ENCODE measurements around the gene EPHA2. TPM values are rescaled to one million over a fixed set of nuclear protein-coding genes. Genes with fewer than 3 reads are reported as not detected.
A peak's percentile ranks its signal among the peaks of the same experiment; 100 is the strongest.

The EPHA2 gene
- total and polyA plus RNA-seq, 12 donors = 0.83 to 49.5 (median 14.8) TPM

DNA sequence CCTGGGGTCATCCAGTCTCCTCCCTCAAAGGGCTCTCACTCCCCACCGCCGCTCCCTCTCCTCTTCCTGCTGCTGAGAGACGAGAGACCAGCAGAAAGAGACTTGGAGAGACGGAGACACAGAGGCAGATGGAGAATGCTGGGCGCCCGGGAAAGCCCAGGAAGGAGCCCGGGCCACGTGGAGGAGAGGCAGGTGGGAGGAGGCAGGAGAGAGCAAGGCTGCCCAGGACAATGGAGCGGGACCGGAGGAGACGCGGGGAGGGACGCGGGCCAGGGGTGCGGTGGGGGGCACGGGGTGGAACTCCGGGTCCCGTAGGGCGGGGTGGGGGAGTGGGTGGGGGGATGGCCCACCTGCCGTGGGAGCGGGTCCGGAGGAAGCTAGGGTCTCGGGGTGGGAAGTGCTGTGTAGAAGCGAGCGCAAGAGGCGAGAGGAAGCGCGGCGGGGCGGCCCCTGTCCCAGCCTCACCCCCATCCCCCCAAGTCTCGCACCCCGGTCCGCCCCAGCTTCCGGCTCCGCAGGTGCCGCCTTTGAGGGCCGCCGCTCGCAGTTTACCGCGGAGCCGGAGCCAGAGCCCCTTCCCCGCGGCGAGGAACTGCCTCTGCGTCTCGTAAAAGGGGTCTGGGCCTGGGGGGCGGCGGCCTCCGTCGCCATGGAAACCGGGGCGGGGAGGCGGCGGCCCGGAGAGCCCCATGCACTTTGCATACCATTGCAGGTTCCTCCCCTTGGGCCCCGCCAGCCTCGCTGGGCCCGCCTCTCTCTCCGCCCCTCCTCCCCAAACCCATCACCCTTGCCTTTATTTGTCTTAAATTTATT is 11.7 kb upstream of the EPHA2 start:
- no peak for TF ChIP-seq POLR2A (IDR thresholded peaks at IDR 0.05)
- TF ChIP-seq, protein P1, sequence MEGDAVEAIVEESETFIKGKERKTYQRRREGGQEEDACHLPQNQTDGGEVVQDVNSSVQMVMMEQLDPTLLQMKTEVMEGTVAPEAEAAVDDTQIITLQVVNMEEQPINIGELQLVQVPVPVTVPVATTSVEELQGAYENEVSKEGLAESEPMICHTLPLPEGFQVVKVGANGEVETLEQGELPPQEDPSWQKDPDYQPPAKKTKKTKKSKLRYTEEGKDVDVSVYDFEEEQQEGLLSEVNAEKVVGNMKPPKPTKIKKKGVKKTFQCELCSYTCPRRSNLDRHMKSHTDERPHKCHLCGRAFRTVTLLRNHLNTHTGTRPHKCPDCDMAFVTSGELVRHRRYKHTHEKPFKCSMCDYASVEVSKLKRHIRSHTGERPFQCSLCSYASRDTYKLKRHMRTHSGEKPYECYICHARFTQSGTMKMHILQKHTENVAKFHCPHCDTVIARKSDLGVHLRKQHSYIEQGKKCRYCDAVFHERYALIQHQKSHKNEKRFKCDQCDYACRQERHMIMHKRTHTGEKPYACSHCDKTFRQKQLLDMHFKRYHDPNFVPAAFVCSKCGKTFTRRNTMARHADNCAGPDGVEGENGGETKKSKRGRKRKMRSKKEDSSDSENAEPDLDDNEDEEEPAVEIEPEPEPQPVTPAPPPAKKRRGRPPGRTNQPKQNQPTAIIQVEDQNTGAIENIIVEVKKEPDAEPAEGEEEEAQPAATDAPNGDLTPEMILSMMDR (IDR thresholded peaks at IDR 0.05) = no peak
- 6 to 22% (median 9%) methylated on average over 11 to 60 of the region's 60 CpGs for WGBS, 4 donors
- intact Hi-C loops (cut with DNase I) = no loop called here

DNA sequence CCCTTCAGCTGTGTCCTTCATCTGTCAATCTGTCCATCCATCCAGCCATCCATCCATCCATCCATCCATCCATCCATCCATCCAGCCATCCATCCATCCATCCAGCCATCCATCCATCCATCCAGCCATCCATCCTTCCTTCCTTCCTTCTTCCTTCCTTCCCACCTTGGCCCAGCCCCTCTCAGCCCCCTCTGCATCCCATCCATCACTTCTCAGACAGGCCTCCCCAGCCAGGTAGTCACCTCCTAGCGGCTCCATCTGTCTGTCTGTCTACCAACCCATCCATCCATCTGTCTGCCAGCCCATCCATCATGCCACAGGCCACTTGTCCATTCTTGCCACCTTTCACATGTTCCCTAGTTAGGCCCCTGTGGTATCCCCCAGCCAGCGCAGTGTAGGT is 10.2 kb upstream of the EPHA2 start:
- DNase-seq = no peak
- Histone ChIP-seq H3K9me3 (replicated peaks in 1 of 3) (no peaks in the 10 kb centered on the region), H3K4me1 (replicated peaks in 1 of 2) (peaks cover 7 to 9% of the 10 kb centered on the region in 2 donors), H3K27ac (no peak overlapping the region), H3K4me3 (no peak overlapping the region), H3K36me3 (replicated peaks in 1 of 2) (no peaks in the 10 kb centered on the region), H3K27me3 (no peaks in the 10 kb centered on the region)
- 38 to 93% (median 48%) methylated on average over 2 of the region's 2 CpGs for WGBS, 4 donors
- intact Hi-C loops (cut with DNase I) = no loop called here
- no peak for TF ChIP-seq POLR2A (IDR thresholded peaks at IDR 0.05)
- TF ChIP-seq, protein P1 (IDR thresholded peaks at IDR 0.05) = no peak

More for the DNA sequence above, 11.7 kb upstream of the EPHA2 start:
- Histone ChIP-seq H3K4me1 (replicated peaks in 1 of 2) (peaks cover 7 to 9% of the 10 kb centered on the region in 2 donors), H3K27me3 (no peaks in the 10 kb centered on the region), H3K27ac (peak overlapping the region in 1 of 5 donors; percentile 36), H3K9me3 (replicated peaks in 1 of 3) (no peaks in the 10 kb centered on the region), H3K4me3 (peak overlapping the region in 2 of 4 donors; percentile 24 to 56), H3K36me3 (replicated peaks in 1 of 2) (no peaks in the 10 kb centered on the region)
- peak in 3 of 7 donors; percentile 40 to 52 (median 47) for DNase-seq

DNA sequence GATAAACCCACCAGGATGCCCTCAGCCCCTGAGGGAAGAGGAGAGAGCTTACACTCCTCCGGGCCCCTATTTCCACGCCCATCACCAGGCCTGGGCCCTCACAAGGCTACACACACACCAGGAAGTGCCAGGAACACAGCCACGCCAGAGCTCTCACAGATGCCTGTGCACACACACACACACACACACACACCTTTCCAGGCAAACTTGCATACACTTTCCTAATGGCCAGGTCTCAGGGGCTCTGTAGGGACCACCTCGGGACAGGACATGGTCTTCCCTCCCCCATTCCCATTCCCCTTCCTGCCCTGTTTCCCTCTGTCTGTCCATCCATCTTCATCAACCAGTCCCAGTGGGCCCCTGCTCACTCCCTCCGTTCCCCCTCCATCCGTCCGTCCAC is 9.7 kb upstream of the EPHA2 start:
- no peak overlapping the region for H3K27ac ChIP-seq
- H3K9me3 ChIP-seq (replicated peaks in 1 of 3) = no peaks in the 10 kb centered on the region
- intact Hi-C loops (cut with DNase I) = no loop called here
- no peak for DNase-seq
- no peak overlapping the region for H3K4me3 ChIP-seq
- H3K27me3 ChIP-seq = no peaks in the 10 kb centered on the region
- H3K4me1 ChIP-seq (replicated peaks in 1 of 2) = peaks cover 7 to 9% of the 10 kb centered on the region in 2 donors
- 79 to 90% (median 84%) methylated on average over 5 to 7 of the region's 7 CpGs for WGBS, 4 donors
- no peaks in the 10 kb centered on the region for H3K36me3 ChIP-seq (replicated peaks in 1 of 2)
- TF ChIP-seq, protein P1 (IDR thresholded peaks at IDR 0.05) = no peak
- no peak for TF ChIP-seq POLR2A (IDR thresholded peaks at IDR 0.05)

DNA sequence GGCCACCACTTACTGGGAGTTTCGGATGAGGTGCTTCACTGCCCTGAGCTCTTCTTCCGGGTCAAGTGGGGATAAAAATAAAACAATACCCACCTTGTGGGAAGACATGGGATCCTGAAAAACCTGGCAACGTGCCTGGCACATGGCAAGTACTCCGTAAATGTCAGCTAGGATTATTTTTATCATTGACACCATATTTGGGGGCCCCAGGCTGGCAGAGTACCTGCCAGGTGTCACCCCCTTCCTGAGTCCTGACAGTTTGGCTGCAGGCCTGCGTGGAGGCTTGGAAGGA is 9.2 kb upstream of the EPHA2 start:
- H3K9me3 ChIP-seq (replicated peaks in 1 of 3) = no peaks in the 10 kb centered on the region
- peaks cover 7 to 9% of the 10 kb centered on the region in 2 donors for H3K4me1 ChIP-seq (replicated peaks in 1 of 2)
- H3K27ac ChIP-seq = no peak overlapping the region
- intact Hi-C loops (cut with DNase I) = no loop called here
- DNase-seq = no peak
- H3K27me3 ChIP-seq = no peaks in the 10 kb centered on the region
- H3K4me3 ChIP-seq = no peak overlapping the region
- no peak for TF ChIP-seq POLR2A (IDR thresholded peaks at IDR 0.05)
- TF ChIP-seq, protein P1 (IDR thresholded peaks at IDR 0.05) = no peak
- H3K36me3 ChIP-seq (replicated peaks in 1 of 2) = no peaks in the 10 kb centered on the region
- WGBS, 4 donors = 51 to 65% (median 57%) methylated on average over 4 to 5 of the region's 5 CpGs

Measured in adrenal gland (tissue), 12 donors.